Measurements from ENCODE around the gene ARL2BP.
"Not testable (repeated sequence)": the region's sequence is repeated elsewhere in the genome, so short reads cannot be mapped to it uniquely, and the experiment has no call there.

ARL2BP gene

DNA sequence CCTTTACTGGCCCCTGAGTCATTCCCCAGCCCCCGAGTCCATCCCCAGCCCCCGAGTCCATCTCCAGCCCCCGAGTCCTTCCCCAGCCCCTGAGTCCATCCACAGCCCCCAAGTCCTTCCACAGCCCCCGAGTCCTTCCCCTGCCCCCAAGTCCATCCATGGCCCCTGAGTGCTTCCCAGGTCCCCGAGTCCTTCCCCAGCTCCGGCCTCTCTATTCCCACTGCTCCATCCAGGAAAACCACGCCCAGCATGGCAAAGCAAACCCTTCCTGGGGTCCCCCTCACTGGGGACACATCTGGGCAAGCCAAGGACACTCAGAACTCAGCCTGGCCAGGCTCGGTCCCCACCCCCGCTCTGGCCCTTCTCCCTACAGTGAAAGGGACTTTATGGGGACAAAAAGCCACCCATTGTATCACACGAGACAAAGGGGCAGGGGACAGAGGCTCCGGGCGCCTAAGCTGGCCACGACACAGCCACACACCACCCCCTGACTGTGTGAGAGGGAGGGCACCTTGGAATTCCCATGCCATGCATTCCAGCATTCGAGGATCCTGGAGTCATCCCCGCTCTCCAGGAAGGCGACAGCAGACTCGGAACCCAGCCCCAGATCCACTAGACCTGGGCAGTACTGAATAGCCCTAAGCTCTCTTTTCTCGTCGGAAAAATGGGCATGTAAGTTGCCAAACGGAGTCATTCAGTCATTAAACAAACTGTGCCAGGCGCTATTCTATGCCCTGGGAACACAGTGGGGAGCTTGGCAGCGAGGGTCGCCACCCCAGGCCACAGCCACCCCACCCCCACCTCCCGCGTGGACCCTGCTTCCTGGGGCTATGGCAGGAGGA lies 25.4 kb downstream of the ARL2BP start:
- H3K27ac ChIP-seq: no peak overlapping the region
- no peak for TF ChIP-seq CTCF (IDR thresholded peaks at IDR 0.05)
- no peak overlapping the region for H3K4me3 ChIP-seq
- peak; percentile 43 for DNase-seq (ENCODE audit: low spot score)

DNA sequence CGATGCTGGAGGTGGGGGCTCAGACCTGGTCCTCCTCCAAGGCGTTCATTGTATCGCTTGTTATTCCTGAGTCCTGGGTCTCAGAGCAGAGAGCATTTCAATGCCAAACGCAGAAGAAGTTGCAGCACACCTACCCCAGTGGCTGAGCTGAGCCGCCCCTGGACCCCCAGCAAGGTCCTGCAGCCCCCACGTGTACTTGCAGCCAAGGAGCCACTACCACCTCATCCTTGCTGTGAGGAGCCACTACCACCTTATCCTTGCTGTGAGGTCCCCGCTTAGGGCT lies 25.9 kb downstream of the ARL2BP start:
- Histone ChIP-seq H3K27ac (no peak overlapping the region), H3K4me3 (no peak overlapping the region)
- DNase-seq (ENCODE audit: low spot score): peak; percentile 17
- no peak for TF ChIP-seq CTCF (IDR thresholded peaks at IDR 0.05)

DNA sequence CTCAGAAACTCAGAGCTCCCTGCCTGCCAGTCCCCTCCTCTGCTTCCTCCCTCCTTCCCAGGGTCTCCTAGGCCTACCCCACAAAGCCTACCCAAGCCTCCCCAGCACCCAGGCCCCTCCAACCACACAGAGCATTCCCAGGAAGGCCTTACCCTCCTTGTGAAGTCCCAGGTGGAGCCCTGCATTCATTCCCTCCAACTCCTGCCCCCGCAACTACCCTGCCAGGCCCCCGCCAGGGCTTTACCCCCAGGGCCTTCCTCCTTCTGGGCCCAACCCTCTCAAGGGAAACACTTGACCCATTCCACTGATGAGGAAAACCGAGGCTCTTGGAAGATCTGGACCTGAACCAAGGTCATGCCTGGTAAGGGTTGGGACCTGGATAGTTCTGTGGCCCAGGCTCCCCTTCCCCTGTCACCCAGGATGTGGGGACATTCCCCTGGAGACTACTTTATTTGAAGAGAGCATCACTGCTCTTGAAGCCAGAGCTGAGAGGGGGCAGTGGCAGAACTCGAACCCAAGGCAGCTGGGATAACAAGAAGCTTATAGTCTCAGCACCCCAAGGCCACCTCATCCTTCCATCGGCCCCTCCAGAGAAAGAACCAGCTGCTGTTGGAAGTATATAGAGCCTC lies 26.9 kb downstream of the ARL2BP start:
- no peak overlapping the region for H3K4me3 ChIP-seq
- H3K27ac ChIP-seq: no peak overlapping the region
- no peak for TF ChIP-seq CTCF (IDR thresholded peaks at IDR 0.05)
- DNase-seq (ENCODE audit: low spot score): peak; percentile 60

- H3K4me3 ChIP-seq: no peak overlapping the region
- peak; percentile 66 for DNase-seq (ENCODE audit: low spot score)
- no peak for TF ChIP-seq CTCF (IDR thresholded peaks at IDR 0.05)
- no peak overlapping the region for H3K27ac ChIP-seq
These were observed 28.3 kb downstream of the ARL2BP start for GRCh38 chr16:57273359-57273758.

DNA sequence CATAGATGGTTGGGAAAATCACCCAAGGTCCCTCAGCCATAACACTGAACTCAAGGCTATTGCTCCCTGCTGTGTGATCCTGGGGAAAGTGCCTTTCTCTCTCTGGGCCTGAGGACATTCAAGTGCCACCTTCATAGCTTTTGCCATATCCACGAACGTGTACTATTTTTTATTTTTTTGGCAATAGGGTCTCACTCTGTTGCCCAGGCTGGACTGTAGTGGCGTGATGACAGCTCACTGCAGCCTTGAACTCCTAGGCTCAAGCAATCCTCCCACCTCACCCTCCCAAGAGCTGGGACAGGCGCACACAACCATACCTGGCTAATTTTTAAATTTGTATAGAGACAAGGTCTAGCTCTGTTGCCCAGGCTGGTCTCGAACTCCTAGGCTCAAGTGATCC lies 28.8 kb downstream of the ARL2BP start:
- no peak for DNase-seq (ENCODE audit: low spot score)
- H3K4me3 ChIP-seq: no peak overlapping the region
- no peak overlapping the region for H3K27ac ChIP-seq
- no peak for TF ChIP-seq CTCF (IDR thresholded peaks at IDR 0.05)

GRCh38 chr16:57275946-57276345 lies 30.9 kb downstream of the ARL2BP start:
- H3K4me3 ChIP-seq; DNase-seq (ENCODE audit: low spot score); H3K27ac ChIP-seq: not testable (repeated sequence)

DNA sequence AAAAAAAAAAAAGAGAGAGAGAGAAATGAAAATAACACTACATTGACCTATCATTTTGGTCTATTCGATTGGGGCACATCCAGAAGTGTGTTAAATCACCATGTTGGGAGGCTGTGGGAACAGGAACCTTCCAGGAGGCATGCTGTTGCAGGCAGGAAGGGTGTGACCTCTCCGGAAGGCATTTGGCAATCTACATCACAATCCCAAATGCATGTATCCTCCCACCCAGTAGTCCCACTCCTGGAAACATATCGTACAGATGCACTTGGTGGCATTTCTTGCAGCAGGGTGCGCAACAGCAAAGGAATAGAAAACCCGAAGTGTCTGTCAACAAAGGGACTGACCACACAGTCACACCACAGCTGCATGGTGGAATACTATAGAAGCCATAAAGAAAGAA lies 31.5 kb downstream of the ARL2BP start:
- Histone ChIP-seq H3K4me3 (no peak overlapping the region), H3K27ac (no peak overlapping the region)
- DNase-seq (ENCODE audit: low spot score): peak; percentile 29
- no peak for TF ChIP-seq CTCF (IDR thresholded peaks at IDR 0.05)

All from coronary artery (tissue), 2 donors.